Breast epithelium (tissue), 3 donors: ENCODE data around the gene CA5B.

Source experiments
- CTCF ChIP-seq, 3 donors: fragments of 450-650 bp; IDR thresholded peaks; one replicate each; pipeline ENCODE4 v1.5.1; 2016 to 2017; ENCODE audit warnings: antibody characterized with exemption in 3 of 3, mild to moderate bottlenecking in 3 of 3, moderate library complexity in 3 of 3
- POLR2A ChIP-seq: fragments of 450-650 bp; IDR thresholded peaks from one replicate; pipeline ENCODE4 v1.6.1; 2016; ENCODE audit warnings: antibody characterized with exemption, mild to moderate bottlenecking, moderate library complexity

GRCh38 chrX:15749642-15750610, 11.9 kb downstream of the CA5B start:
- no peak for TF ChIP-seq POLR2A
- TF ChIP-seq CTCF (IDR thresholded peaks at IDR 0.05): no peak
